Vagina (tissue), 2 donors: ENCODE data around the gene CRYBG1.

Experiments
- CTCF ChIP-seq, 3 experiments: fragments of 450-650 bp in 2 of 3; fragments of 200-600 bp in 1 of 3; sonication (generic) in 1 of 3; IDR thresholded peaks; one replicate each; pipeline ENCODE4 v1.5.1; 2017 to 2019; ENCODE audit warnings: antibody characterized with exemption in 3 of 3, mild to moderate bottlenecking in 2 of 3, moderate library complexity in 2 of 3
- POLR2A ChIP-seq, 2 donors: fragments of 450-650 bp; IDR thresholded peaks; one replicate each; pipeline ENCODE4 v1.6.1; 2017; ENCODE audit warnings: antibody characterized with exemption in 2 of 2, mild to moderate bottlenecking in 2 of 2, moderate library complexity in 2 of 2

GRCh38 chr6:106448000-106448426, 87.5 kb downstream of the CRYBG1 start:
- no peak for TF ChIP-seq CTCF (IDR thresholded peaks at IDR 0.05)
- TF ChIP-seq POLR2A (IDR thresholded peaks at IDR 0.05), result no peak
